Activated T-cell treated with anti-CD3 and anti-CD28 coated beads for 48 hours (primary cell): ENCODE results near the gene GADL1.

Source experiments
- DNase-seq: peaks from one replicate; pipeline ENCODE4 v3.0.0-alpha.2; 2020; ENCODE audit warnings: low read depth

GADL1 gene

GRCh38 chr3:30756218-30756617 lies 138.2 kb downstream of the GADL1 start:
- no peak for DNase-seq

- no peak for DNase-seq
Observed at GRCh38 chr3:30754426-30754825, 140.0 kb downstream of the GADL1 start.

- no peak for DNase-seq
Observed at GRCh38 chr3:30753766-30754165, 140.7 kb downstream of the GADL1 start.

- no peak for DNase-seq
Observed at GRCh38 chr3:30752970-30753369, 141.5 kb downstream of the GADL1 start.

- DNase-seq = no peak
Observed at GRCh38 chr3:30752491-30752890, 142.0 kb downstream of the GADL1 start.

GRCh38 chr3:30751610-30752299 lies 142.7 kb downstream of the GADL1 start:
- DNase-seq = peak; percentile 34

- DNase-seq = no peak
Observed at GRCh38 chr3:30750967-30751366, 143.5 kb downstream of the GADL1 start.

GRCh38 chr3:30749230-30749629 lies 145.2 kb downstream of the GADL1 start:
- no peak for DNase-seq

- DNase-seq = no peak
Observed at GRCh38 chr3:30747771-30748281, 146.6 kb downstream of the GADL1 start.

GRCh38 chr3:30743641-30744317 lies 150.7 kb downstream of the GADL1 start:
- DNase-seq = no peak

GRCh38 chr3:30742796-30743619 lies 151.5 kb downstream of the GADL1 start:
- no peak for DNase-seq

GRCh38 chr3:30741889-30742288 lies 152.6 kb downstream of the GADL1 start:
- no peak for DNase-seq

GRCh38 chr3:30738605-30739004 lies 155.9 kb downstream of the GADL1 start:
- no peak for DNase-seq

- DNase-seq = no peak
Observed at GRCh38 chr3:30737743-30738499, 156.5 kb downstream of the GADL1 start.

GRCh38 chr3:30733696-30734095 lies 160.8 kb downstream of the GADL1 start:
- no peak for DNase-seq

GRCh38 chr3:30733209-30733608 lies 161.3 kb downstream of the GADL1 start:
- DNase-seq = no peak

GRCh38 chr3:30730967-30731366 lies 163.5 kb downstream of the GADL1 start:
- DNase-seq = no peak

GRCh38 chr3:30729936-30730335 lies 164.5 kb downstream of the GADL1 start:
- no peak for DNase-seq

GRCh38 chr3:30729512-30729911 lies 164.9 kb downstream of the GADL1 start:
- DNase-seq = no peak

- DNase-seq = no peak
Observed at GRCh38 chr3:30728143-30728542, 166.3 kb downstream of the GADL1 start.

GRCh38 chr3:30724863-30725262 lies 169.6 kb downstream of the GADL1 start:
- no peak for DNase-seq

GRCh38 chr3:30723211-30723610 lies 171.2 kb downstream of the GADL1 start:
- no peak for DNase-seq
